Upper lobe of left lung (tissue), 4 donors: ENCODE results near the gene INHBE.

ENCODE experiments used
- CTCF ChIP-seq, 6 experiments: fragments of 450-650 bp in 4 of 6; fragments of 200-600 bp in 2 of 6; sonication (generic) in 2 of 6; IDR thresholded peaks; one replicate each; pipeline ENCODE4 v1.5.1; 2016 to 2019; ENCODE audit warnings: antibody characterized with exemption in 6 of 6
- POLR2A ChIP-seq, 4 donors: fragments of 450-650 bp; IDR thresholded peaks; one replicate each; pipeline ENCODE4 v1.5.1; 2016 to 2017; ENCODE audit warnings: antibody characterized with exemption in 4 of 4, mild to moderate bottlenecking in 2 of 4
- POLR2AphosphoS5 ChIP-seq, 2 donors: sonication (generic); formaldehyde crosslinking; IDR thresholded peaks; one replicate each; pipeline ENCODE4 v1.5.1; 2017; ENCODE audit warnings: antibody characterized with exemption in 2 of 2

- TF ChIP-seq CTCF (IDR thresholded peaks at IDR 0.05): no peak
- TF ChIP-seq POLR2A (IDR thresholded peaks at IDR 0.05): no peak
- no peak for TF ChIP-seq POLR2AphosphoS5 (IDR thresholded peaks at IDR 0.05)
Measured at GRCh38 chr12:57473886-57474285, 18.8 kb downstream of the INHBE start.
